NCI-H446 treated with DMSO at 0.1 percent for 48 hours (cell line): Measurements from ENCODE around the gene ZSCAN2.
"Not testable (repeated sequence)": the region's sequence is repeated elsewhere in the genome, so short reads cannot be mapped to it uniquely, and the experiment has no call there.

ENCODE experiments used
- DNase-seq: peaks from one replicate; lab custom pipeline; 2025; lab: John Stamatoyannopoulos, UW

The ZSCAN2 gene

GRCh38 chr15:84600687-84601554 lies at the start of gene ZSCAN2:
Gene ZSCAN2, plus strand, starts transcription at chr15:84601009. Its CDS starts 2,919 bp downstream, at chr15:84603928.
- DNase-seq: peak; percentile 82

- DNase-seq: not testable (repeated sequence)
Measured at GRCh38 chr15:84551624-84552023, 49.2 kb upstream of the ZSCAN2 start.

GRCh38 chr15:84552896-84553295 lies 47.9 kb upstream of the ZSCAN2 start:
- DNase-seq: no peak

GRCh38 chr15:84556690-84557089 lies 44.1 kb upstream of the ZSCAN2 start:
- not testable (repeated sequence) for DNase-seq

GRCh38 chr15:84568021-84568420 lies 32.8 kb upstream of the ZSCAN2 start:
- not testable (repeated sequence) for DNase-seq

- DNase-seq: no peak
Measured at GRCh38 chr15:84570164-84570735, 30.6 kb upstream of the ZSCAN2 start.

GRCh38 chr15:84572231-84572630 lies 28.6 kb upstream of the ZSCAN2 start:
- DNase-seq: no peak

- DNase-seq: no peak
Measured at GRCh38 chr15:84575493-84575892, 25.3 kb upstream of the ZSCAN2 start.

- DNase-seq: not testable (repeated sequence)
Measured at GRCh38 chr15:84577891-84578290, 22.9 kb upstream of the ZSCAN2 start.

GRCh38 chr15:84579261-84579721 lies 21.5 kb upstream of the ZSCAN2 start:
- DNase-seq: not testable (repeated sequence)

- DNase-seq: not testable (repeated sequence)
Measured at GRCh38 chr15:84581676-84582428, 19.0 kb upstream of the ZSCAN2 start.

- DNase-seq: no peak
Measured at GRCh38 chr15:84582583-84583157, 18.1 kb upstream of the ZSCAN2 start.

- DNase-seq: not testable (repeated sequence)
Measured at GRCh38 chr15:84583921-84584320, 16.9 kb upstream of the ZSCAN2 start.

GRCh38 chr15:84586696-84587095 lies 14.1 kb upstream of the ZSCAN2 start:
- no peak for DNase-seq

GRCh38 chr15:84588053-84588874 lies 12.5 kb upstream of the ZSCAN2 start:
- peak; percentile 35 for DNase-seq

- no peak for DNase-seq
Measured at GRCh38 chr15:84590406-84590805, 10.4 kb upstream of the ZSCAN2 start.

GRCh38 chr15:84591815-84592214 lies 9.0 kb upstream of the ZSCAN2 start:
- no peak for DNase-seq

GRCh38 chr15:84594617-84595290 lies 6.1 kb upstream of the ZSCAN2 start:
- no peak for DNase-seq

GRCh38 chr15:84595660-84596059 lies 5.1 kb upstream of the ZSCAN2 start:
- DNase-seq: no peak

- DNase-seq: no peak
Measured at GRCh38 chr15:84597296-84597695, 3.5 kb upstream of the ZSCAN2 start.

- DNase-seq: no peak
Measured at GRCh38 chr15:84598250-84598649, 2.6 kb upstream of the ZSCAN2 start.
